ENCODE data around the gene PHC2. TPM values are rescaled to one million over a fixed set of nuclear protein-coding genes. Genes with fewer than 3 reads are reported as not detected.

Gene PHC2
- polyA plus RNA-seq, 1 donor from 2014 or later, result 171 TPM

- Histone ChIP-seq H3K9me2 (ENCODE audit: insufficient read depth, low read length) (no peaks in the 10 kb centered on the region), H3K79me2 (replicated peaks; ENCODE audit: insufficient read depth, low read length) (peaks cover 9% of the 10 kb centered on the region), H2AFZ (ENCODE audit: low read depth, low read length) (no peak overlapping the region), H3K4me2 (ENCODE audit: low read length) (no peak overlapping the region), H3K27me3 (ENCODE audit: insufficient read depth, low read depth, low read length) (no peaks in the 10 kb centered on the region), H3K4me3 (ENCODE audit: low read length) (peak overlapping the region; percentile 44), H3F3A (ENCODE audit: insufficient read depth, low read length, poor library complexity, severe bottlenecking) (peaks cover 10% of the 10 kb centered on the region), H3K36me3 (ENCODE audit: insufficient read depth, low read length) (peaks cover 9% of the 10 kb centered on the region), H4K20me1 (ENCODE audit: insufficient read depth) (no peaks in the 10 kb centered on the region), H3K27ac (ENCODE audit: low read length) (peak overlapping the region; percentile 100), H3K9ac (ENCODE audit: low read length) (peak overlapping the region; percentile 55), H3K9me3 (ENCODE audit: low read length) (no peaks in the 10 kb centered on the region)
- TF ChIP-seq POLR2AphosphoS5 (IDR thresholded peaks at IDR 0.05) (no peak), TAF1 (IDR thresholded peaks at IDR 0.05; ENCODE audit: low read depth) (no peak), MXI1 (conservative IDR thresholded peaks at IDR 0.05; ENCODE audit: poor library complexity, severe bottlenecking) (peak; percentile 41), REST (IDR thresholded peaks at IDR 0.05; ENCODE audit: borderline replicate concordance) (no peak), EP300 (conservative IDR thresholded peaks at IDR 0.05; ENCODE audit: poor library complexity, severe bottlenecking) (no peak), CTCF (IDR thresholded peaks at IDR 0.05; ENCODE audit: poor library complexity, severe bottlenecking) (peak; percentile 96), EZH2 (IDR thresholded peaks at IDR 0.05; ENCODE audit: borderline replicate concordance, insufficient read depth, low read length, poor library complexity, severe bottlenecking) (no peak), RAD21 (conservative IDR thresholded peaks at IDR 0.05) (peak; percentile 98), SMC3 (conservative IDR thresholded peaks at IDR 0.05; ENCODE audit: poor library complexity) (peak; percentile 96)
These were observed 63.1 kb downstream of the PHC2 start for GRCh38 chr1:33367485-33368405.

GRCh38 chr1:33366762-33367484 is 64.0 kb downstream of the PHC2 start:
- peak overlapping the region; percentile 100 for H3K27ac ChIP-seq (ENCODE audit: low read length)
- peak overlapping the region; percentile 86 for H3K9ac ChIP-seq (ENCODE audit: low read length)
- no peak overlapping the region for H3K4me2 ChIP-seq (ENCODE audit: low read length)
- no peaks in the 10 kb centered on the region for H3K9me2 ChIP-seq (ENCODE audit: insufficient read depth, low read length)
- H3K79me2 ChIP-seq (replicated peaks; ENCODE audit: insufficient read depth, low read length), result peaks cover 14% of the 10 kb centered on the region
- no peaks in the 10 kb centered on the region for H4K20me1 ChIP-seq (ENCODE audit: insufficient read depth)
- peaks cover 13% of the 10 kb centered on the region for H3F3A ChIP-seq (ENCODE audit: insufficient read depth, low read length, poor library complexity, severe bottlenecking)
- H3K4me3 ChIP-seq (ENCODE audit: low read length), result no peak overlapping the region
- H3K27me3 ChIP-seq (ENCODE audit: insufficient read depth, low read depth, low read length), result no peaks in the 10 kb centered on the region
- H3K9me3 ChIP-seq (ENCODE audit: low read length), result no peaks in the 10 kb centered on the region
- TF ChIP-seq CTCF (IDR thresholded peaks at IDR 0.05; ENCODE audit: poor library complexity, severe bottlenecking) (no peak), RAD21 (conservative IDR thresholded peaks at IDR 0.05) (no peak), POLR2AphosphoS5 (IDR thresholded peaks at IDR 0.05) (no peak), MXI1 (conservative IDR thresholded peaks at IDR 0.05; ENCODE audit: poor library complexity, severe bottlenecking) (no peak), EP300 (conservative IDR thresholded peaks at IDR 0.05; ENCODE audit: poor library complexity, severe bottlenecking) (no peak), SMC3 (conservative IDR thresholded peaks at IDR 0.05; ENCODE audit: poor library complexity) (no peak), EZH2 (IDR thresholded peaks at IDR 0.05; ENCODE audit: borderline replicate concordance, insufficient read depth, low read length, poor library complexity, severe bottlenecking) (no peak), TAF1 (IDR thresholded peaks at IDR 0.05; ENCODE audit: low read depth) (no peak), REST (IDR thresholded peaks at IDR 0.05; ENCODE audit: borderline replicate concordance) (no peak)
- H3K36me3 ChIP-seq (ENCODE audit: insufficient read depth, low read length), result peaks cover 12% of the 10 kb centered on the region
- no peak overlapping the region for H2AFZ ChIP-seq (ENCODE audit: low read depth, low read length)

Measured in neural cell (in vitro differentiated cells).